ENCODE data around the gene PDGFC.

PDGFC gene

DNA sequence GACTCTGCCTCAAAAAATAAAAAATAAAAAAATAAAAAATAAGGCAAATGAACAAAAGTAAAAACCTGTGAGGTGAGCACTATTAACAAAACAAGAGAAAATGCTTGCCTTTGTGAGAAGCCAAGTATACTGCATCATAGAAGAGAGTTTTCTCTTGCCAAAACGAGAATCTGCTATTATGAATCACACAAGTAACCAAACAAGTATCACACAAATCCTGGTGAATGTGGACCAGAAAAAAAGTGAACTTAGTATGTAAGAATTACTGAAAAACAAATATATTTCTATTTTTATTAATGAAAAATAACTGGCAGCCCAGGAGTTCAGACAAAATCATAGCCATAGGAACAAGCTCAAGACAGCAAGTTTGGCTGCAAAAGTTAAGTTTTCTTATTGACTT is 193.5 kb downstream of the PDGFC start:
- DNase-seq, result no peak

DNA sequence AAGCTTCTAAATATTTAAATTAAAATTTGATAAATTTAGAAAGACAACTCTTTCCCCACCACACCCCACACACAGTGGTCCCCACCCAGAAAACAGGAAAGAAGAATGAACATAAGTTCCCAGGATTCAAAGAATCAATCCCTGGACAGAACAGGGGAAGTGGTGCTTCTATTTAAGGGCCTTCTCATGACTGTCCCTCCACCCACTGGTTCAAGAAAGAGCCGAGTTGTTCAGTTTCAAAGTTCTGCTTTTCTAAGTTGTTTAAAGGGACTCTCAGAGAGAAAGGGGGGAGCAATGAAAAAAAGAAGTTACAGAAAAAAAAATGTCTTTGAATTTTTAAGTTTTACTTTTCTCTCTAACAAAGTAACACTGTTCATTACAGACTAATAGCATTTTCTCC is 195.8 kb downstream of the PDGFC start:
- no peak for DNase-seq

DNA sequence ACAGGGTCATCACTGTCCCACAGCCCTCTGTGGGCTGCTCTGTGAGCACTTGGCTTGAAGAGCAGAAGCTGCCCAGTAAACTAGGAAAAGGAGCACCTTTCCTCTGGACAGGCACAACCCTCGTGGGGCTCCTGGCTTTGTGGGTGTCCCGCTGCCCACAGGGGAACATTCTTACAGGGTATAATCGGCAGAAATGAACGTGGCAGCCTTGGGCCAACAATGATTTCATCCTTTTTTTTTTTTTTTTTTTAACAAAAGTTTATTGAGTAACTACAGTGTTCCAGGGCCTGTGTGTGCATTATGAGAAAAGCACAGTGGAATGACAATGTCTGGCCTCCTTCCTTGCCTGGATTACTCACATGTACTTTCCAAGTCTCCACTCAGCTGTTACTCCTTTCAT is 197.2 kb downstream of the PDGFC start:
- DNase-seq, result no peak

DNA sequence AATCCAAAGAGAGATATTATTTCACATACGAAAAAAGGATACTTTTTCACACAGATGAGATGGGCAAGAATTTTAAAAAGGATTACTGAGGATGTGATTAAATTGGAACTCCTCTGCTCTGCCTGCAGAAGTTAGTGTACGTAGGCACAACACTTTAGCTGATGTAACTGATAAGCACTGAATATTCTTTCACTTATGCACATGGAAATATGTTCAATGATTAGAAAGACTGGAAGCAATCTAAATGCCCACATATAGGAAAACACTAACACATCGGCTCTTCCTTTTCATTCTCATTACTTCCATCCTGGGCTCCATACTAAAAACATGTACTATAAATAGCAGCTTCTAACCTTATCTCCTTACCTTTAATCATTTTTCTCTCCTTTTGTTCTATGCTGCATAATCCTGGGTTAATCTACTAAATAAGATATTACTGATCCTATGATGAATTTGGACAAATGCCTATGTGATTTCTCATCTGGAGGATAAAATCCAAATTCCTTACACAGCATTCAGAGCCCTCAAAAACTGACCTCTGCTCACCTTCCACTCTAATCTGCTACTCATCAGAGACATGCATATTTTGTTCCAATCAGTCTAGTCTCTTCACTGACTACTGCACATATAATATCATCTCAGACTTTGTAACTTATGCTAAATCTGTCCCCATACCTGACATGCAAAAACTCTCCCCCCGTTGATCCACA is 197.8 kb downstream of the PDGFC start:
- no peak for DNase-seq

DNA sequence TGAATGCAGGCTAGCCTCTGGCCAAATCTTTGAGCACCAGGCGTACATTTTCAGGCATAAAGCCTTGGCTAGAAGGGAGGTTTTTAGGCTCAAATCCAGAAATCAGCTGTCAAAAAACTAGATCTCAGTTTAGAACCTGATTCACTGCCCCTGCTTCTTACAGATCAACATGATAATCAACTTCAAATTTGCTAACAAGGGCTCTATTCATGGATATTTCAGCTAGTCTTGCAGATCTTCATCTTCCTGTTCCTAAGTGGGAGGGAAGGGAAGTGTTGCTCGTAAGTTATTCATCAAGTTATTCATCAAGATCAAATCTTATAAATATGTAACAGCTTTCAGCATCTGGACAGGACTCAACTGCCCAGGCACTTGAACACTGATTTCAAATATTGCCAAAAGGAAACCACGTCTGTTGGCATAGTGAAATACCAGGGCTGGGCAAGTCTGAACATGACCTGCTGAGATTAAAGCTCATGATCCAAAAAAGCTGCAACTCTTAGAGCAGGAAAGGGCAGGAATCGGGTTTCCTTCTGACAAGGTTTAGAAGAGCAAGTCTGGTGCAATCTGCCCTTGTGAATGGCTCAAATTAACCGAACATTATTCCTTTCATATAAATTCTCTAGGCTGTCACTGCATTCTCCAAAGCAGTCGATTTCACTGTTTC is 200.3 kb downstream of the PDGFC start:
- DNase-seq, result no peak

DNA sequence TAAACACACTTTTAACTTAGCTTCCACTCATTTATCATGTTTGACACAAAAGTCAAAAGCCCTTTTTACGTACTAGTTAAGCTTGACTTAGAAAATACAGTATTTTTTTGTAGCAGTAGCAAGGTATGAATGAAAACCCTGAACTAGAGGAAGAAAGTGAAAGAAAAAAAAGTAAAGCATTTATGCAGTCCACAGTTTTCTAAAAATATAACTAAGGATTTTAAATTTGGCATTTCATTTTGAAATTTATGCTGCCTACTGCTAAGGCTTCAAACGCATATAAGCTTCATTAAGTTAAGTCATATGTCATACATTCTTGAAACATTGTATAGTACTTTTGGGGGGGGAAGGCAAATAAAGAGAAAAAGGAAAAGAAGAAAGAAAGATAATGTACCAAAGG is 201.5 kb downstream of the PDGFC start:
- no peak for DNase-seq

DNA sequence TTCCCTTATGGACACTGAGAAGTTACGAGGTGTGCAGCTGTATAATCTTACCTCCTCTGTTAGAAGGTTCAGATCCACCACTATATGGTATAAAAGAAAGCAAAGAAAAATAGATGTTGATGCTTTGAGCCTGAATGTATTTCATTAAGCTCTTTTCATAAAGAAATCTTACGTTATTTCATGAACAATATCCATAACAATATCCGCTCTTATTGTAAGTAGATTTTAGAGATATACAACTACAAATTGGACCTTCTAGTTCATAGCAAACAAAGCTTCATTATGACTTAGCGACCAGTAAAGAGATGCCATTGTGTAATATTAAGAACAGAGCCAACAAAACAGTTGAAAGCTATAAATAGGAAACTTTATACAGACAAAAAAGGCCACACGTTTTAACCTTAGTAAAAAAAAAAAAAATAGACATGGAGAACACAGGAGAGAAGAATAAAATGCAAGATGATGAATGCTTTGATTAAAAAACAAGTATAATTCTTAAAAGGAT is 203.6 kb downstream of the PDGFC start:
- DNase-seq, result no peak

DNA sequence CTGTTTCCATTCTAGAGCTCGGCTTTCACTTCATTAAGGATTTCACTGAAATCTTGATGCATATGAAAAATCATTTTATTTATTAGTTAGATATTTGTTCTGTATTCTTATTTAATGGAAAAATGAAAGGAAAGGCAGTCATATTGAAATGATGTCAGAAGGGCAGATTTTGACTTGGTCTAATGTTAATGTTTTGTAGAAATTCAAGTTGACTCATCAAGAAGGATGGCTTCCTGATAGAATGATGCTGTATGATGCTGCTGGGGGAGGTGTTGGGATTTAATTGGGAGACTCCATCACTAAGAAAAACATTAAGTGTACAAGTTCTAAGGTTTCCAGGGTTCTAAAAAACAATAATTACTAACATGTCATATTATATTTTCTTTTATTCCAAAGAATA is 204.8 kb downstream of the PDGFC start:
- no peak for DNase-seq

DNA sequence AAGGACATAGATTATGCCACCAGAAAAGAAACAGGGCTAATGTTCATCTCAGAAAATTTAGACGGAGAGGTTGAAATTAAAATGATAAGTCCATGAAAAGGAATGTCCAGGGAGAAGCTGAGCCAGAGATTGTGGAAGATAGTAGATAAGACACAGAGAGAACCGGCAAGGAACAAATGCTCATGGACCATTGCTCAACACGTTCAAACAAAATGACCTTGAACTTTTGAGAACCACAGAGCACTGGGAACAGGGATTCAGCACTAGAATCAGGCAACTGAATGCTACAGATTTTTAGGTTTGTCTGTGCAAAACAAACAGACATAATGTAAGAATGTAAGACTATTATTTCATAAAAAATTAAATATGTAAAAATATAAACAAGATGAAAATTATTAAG is 206.3 kb downstream of the PDGFC start:
- DNase-seq, result no peak

DNA sequence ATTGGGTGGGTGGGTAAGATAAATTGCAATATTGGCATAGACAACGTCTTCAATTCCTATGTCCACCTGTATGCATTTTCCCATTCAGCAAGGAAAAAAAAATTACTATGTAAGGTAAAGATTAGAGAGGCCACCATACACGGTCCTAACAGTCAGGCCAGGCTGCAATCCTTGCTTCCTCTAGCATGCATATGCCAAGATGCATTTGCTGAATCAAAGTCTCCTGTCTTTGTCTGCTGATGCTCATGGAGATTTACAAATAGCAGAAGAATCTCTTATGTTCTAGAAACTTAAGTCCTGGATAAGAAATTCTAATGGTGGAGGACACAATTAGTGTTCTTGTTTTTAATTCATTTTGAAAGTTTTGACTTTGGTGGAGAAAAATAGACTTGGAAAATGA is 206.8 kb downstream of the PDGFC start:
- no peak for DNase-seq

DNA sequence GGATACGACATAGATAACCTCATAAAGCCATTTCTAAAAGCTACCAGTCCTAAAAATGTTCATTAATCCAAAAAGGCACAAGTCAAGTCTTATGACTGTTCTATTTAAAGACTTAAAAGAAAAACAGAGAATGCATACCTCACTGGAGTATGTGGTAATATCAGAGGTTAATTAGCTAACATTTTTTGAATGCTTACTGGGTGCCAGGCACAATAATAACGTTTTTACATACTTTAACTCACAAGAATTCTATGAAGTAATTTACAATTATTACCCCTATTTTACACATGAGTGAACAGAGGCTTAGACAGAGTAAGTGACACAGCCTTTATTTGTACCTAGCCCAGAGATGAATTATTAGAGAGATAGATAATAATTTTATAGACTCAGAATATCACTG is 207.5 kb downstream of the PDGFC start:
- DNase-seq, result no peak

DNA sequence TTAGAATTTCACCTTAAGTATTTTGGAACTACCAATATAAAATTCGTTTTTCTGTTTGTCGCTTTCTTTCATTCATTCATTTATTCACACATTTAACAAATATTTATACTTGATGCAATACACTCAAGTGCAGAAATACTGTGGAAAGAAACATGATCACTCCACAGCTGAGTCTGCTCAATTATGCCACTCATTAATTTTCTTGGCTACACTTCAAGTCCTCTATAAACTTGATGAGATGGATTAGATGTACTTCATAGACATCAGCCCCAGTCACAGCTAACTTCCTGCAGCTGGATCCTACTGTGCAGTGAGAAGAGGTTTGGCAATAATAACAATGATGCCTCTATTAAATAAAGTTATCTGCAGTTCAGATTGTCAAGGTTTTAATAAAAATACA is 208.1 kb downstream of the PDGFC start:
- DNase-seq, result no peak

DNA sequence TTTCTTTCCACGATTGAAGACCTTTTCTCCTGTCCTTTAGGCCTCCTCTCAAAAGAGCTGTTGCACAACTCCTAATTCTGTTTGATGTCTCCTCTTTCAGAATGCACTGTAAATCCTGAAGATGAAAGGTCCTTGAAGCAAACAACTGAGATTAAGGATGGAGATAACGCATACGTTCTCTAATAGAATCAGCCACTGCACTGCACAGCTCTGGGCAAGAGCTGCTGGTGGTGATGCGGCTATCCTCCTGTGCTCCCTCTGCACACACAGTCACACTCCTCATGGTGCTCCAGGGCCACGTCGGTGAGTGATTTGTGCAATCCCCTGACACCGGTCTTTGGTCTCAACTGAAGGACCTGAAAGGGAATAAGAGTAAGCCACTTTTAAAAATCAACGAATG is 208.7 kb downstream of the PDGFC start:
- DNase-seq, result no peak

DNA sequence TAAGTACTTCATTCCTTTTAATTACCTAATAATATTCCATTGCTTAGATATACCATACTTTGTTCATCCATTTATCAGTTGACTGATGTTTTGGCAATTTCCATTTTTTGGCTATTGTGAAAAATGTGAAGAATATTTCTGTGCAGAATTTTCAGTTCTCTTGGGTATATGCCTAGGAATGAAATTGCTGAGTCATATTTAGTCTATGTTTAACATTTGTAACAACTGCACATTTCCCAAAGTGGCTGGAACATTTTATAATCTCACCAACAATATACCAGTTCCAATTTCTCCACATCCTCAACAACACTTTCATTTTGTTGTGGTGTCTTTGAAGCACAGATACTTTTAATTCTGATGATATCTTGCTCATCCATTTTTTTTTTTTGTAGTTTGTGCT is 215.5 kb downstream of the PDGFC start:
- no peak for DNase-seq

DNA sequence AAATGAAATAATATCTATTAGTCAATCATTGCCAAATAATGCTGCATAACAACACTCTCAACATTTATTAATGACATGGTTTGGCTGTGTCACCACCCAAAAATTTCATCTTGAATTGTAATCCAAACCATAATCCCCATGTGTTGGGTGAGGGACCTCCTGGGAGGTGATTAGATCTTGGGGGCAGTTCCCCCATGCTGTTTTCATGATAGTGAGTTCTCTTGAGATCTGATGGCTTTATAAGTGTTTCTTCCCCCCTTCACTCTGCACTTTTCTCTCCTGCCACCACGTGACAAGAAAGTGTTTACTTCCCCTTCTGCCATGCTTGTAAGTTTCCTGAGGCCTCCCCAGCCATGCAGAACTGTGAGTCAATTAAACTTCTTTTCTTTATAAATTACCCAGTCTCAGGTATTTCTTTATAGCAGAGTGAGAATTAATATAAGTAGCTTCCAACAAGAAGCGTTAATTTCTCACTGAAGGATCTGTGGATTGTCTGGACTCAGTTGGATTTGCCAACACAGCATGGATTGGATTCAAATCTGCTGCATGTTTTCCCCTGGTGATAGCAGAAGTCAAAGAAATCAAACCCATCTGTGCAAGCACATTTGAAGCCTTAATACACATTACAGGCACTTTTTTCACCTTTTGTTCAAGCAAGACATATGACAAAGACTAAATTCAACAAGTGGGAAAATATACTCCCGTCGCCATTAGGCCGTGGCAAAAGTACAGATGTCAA is 216.6 kb downstream of the PDGFC start:
- no peak for DNase-seq

DNA sequence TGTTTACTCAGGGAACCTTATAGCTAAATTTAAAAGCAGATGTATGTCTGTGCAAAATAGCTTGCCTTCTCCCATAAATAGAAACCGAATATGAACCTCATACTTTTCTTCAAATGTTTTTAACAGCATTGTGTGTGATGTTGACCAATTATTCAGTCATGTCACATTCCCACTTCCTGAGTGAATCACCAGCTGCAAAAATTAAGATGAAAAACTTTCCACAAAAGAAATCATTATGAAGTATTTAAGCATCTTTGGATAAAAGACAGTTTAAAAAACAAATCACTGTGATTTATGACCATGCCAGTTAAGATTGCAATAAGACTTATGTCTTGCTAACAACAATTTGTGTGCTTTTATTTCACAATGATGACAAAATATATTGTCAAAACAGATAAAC is 220.1 kb downstream of the PDGFC start:
- DNase-seq, result no peak

DNA sequence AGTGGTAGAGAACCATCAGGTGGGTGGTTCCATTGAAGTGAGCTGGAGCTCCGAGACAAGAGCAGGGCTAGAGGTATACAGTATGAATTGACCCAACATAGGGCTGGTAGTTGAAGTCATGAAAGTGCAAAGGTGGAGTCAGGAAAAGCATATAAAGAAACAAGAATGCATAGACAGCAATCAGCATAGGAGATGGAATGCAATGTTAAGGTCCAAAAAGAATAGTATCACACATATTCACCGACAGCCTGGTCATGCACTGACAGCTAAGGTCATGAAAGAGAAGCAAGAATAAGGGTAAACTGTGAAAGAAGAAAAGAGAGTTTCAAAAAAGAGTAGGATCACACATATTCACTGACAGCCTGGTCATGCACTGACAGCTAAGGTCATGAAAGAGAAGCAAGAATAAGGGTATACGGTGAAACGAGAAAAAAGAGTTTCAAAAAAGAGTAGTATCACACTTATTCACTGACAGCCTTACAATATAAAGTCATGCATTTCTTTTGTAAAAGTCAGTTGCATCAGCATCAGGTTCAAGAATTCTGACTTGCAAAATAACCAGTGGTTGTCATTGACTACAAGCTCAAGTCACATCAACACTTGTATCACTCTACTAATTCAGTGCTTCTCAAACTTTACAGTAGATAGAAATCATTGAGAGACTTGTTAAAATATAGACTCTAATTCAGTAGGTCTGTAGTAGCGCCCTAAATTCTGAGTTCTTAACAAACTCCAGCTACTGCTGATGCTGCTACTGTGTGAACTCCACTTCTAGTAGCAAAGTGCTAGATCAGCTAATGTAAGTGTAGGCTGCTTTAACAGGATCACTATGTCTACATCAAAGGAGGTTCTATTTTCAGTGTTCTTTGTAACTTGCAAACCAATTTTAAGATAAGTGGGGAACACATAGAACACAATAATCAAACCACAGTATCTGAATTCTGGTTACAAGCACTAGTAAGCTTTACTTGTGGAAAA is 221.9 kb downstream of the PDGFC start:
- no peak for DNase-seq

DNA sequence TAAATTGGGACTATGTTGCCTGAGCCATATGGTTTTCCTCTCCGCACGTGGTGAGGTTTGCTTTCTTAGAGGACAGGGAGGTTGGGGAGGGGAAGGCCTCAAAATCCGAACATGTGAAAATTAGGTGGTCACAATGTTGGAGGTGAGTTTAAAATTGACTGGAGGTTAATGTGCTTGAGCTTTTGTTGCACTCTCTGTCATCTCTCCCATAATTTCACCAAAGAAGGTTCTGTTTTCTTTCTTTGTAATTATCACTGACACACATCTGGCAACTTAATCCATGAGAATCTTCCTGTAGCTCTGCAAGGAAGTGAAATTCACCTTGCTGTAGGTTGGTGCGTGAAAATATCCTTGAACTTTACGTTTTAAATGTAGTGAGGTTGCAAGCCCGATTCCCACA is 225.5 kb downstream of the PDGFC start:
- DNase-seq, result no peak

DNA sequence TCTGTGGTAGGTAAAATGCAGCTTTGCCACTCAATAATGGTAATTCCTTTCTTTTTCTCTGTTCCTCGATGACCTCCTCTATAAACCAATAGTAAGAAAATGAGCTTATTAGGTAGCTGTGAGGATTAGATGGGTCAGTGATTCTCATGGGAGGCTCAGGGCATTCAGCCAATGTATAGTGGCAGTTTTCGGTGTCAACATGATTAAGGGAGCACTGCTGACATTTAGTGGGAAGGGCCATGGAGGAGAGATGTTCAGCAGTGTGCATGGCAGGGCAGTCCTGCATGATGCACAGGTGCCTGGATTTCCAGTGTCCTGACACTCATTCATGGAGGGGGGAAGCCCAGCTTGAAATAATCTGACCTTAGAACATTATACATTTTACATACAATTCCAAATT is 232.8 kb downstream of the PDGFC start:
- no peak for DNase-seq

DNA sequence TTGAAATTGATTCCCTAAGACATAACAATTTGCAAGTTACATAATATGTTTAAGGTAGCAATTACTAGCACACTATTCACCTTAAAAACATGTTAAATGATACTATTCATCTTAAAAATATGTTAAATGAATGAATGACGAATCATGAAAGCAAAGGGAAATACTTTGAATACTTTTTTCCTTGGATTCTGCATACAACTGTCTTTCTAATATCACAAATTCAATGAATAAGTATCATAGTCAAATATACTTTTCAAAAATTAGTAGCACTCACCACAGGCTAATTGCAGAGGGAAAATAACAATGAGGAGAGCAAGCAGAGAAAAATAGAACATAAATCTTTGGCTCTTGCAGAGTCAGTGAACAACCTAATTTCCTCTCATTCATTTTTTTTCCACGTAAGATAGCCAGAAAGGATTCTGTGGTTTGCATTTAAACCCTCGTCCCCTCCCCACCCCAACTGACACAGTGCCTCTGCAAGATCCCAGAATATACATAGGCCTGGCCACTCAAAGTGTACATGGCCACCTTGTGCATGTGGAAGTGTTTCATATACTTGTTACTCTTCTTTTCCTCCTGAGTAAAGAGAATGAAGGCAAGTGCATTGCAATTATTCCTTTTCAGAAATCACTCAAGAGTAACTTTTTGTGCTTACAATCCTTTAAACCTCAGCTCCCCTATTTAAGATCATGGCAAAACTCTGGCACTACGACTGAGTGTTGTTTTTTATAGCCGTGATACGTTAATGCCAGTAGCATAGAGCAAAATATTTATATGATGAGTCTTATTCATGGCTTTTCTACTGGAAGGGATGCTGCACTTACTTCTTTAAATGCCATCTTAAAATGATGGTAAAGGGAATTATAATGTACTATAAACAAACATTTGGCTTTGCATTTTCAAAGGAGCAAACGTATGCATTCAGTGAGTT is 236.4 kb downstream of the PDGFC start:
- no peak for DNase-seq

DNA sequence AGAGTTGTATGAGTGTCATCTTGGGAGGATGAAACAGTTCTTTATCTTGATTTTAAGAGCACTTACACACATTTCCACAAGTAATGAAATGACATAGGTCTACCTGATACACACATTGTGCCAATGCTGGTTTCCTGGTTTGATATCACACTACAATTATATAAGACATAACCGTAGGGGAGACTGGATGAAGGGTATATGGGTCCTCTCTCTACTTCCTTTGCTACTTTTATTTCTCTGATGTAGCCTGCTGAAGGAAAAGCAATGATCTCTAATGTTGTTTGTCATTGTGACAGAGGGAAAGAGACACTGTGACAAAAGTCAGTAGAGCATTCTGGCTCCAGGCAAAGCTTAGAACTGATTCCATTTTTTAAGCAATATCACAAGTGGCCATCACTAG is 238.0 kb downstream of the PDGFC start:
- DNase-seq, result no peak

DNA sequence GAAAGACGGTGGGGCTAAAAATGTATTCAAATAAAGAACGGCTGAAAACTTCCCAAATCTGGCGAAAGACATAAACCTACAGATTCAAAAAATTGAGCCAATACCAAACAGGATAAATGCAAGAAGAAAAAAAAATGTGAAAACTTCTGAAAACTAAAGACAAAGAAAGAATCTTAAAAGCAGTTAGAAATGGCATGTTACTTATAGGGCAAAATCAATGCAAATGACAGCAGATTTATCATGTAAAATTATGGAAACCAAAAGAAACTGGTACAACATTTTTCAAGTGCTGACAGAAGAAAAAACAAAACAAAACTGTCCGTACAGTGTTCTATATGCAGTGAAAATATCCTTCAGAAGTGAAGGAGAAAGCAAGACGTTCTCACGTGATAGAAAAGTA is 239.0 kb downstream of the PDGFC start:
- no peak for DNase-seq
